Measurements from ENCODE around the gene CNKSR2. TPM values are rescaled to one million over a fixed set of nuclear protein-coding genes. Genes with fewer than 3 reads are reported as not detected.
"Not testable (repeated sequence)": the region's sequence is repeated elsewhere in the genome, so short reads cannot be mapped to it uniquely, and the experiment has no call there.

Gene CNKSR2
- total RNA-seq, 1 experiment from 2014 or later, result 1.5 TPM

GRCh38 chrX:21529771-21530170 is 155.6 kb downstream of the CNKSR2 start:
- TF ChIP-seq CTCF (conservative IDR thresholded peaks at IDR 0.05) (no peak), EZH2 (IDR thresholded peaks at IDR 0.05; ENCODE audit: low read depth) (no peak)
- no peaks in the 10 kb centered on the region for H3K9me2 ChIP-seq (ENCODE audit: insufficient read depth)
- DNase-seq, result no peak
- H3K79me2 ChIP-seq (ENCODE audit: low read depth), result no peaks in the 10 kb centered on the region
- H3K27ac ChIP-seq, result no peak overlapping the region
- no peak overlapping the region for H3K4me3 ChIP-seq
- H2AFZ ChIP-seq, result no peak overlapping the region
- no peaks in the 10 kb centered on the region for H3K4me1 ChIP-seq (replicated peaks; ENCODE audit: insufficient read depth)
- no peaks in the 10 kb centered on the region for H3K36me3 ChIP-seq (ENCODE audit: low read depth)
- H4K20me1 ChIP-seq (ENCODE audit: insufficient read depth), result no peaks in the 10 kb centered on the region
- no peaks in the 10 kb centered on the region for H3K9me3 ChIP-seq (ENCODE audit: insufficient read depth, low read depth)
- CTCF ChIA-PET, result no interaction called here
- intact Hi-C loops (cut with micrococcal nuclease; ENCODE audit: unreplicated experiment), result no loop called here
- POLR2A ChIA-PET (ENCODE audit: unreplicated experiment), result no interaction called here
- H3K4me2 ChIP-seq, result no peak overlapping the region
- no peaks in the 10 kb centered on the region for H3K27me3 ChIP-seq (ENCODE audit: insufficient read depth, low read depth)
- BruUV-seq (replicated peaks), result no TSS peak
- H3F3A ChIP-seq (ENCODE audit: insufficient read depth, low read depth), result no peaks in the 10 kb centered on the region

GRCh38 chrX:21544642-21545041 is 170.4 kb downstream of the CNKSR2 start:
- H3K9me3 ChIP-seq (ENCODE audit: insufficient read depth, low read depth); H3K27ac ChIP-seq; H3K4me1 ChIP-seq (replicated peaks; ENCODE audit: insufficient read depth); H4K20me1 ChIP-seq (ENCODE audit: insufficient read depth); H2AFZ ChIP-seq; H3K79me2 ChIP-seq (ENCODE audit: low read depth); H3F3A ChIP-seq (ENCODE audit: insufficient read depth, low read depth); CTCF ChIA-PET; H3K9me2 ChIP-seq (ENCODE audit: insufficient read depth); H3K4me2 ChIP-seq; H3K36me3 ChIP-seq (ENCODE audit: low read depth); DNase-seq; H3K27me3 ChIP-seq (ENCODE audit: insufficient read depth, low read depth); BruUV-seq (replicated peaks); H3K4me3 ChIP-seq; intact Hi-C loops (cut with micrococcal nuclease; ENCODE audit: unreplicated experiment); POLR2A ChIA-PET (ENCODE audit: unreplicated experiment): not testable (repeated sequence)

GRCh38 chrX:21559417-21559816 is 185.2 kb downstream of the CNKSR2 start:
- Histone ChIP-seq H3K27me3 (ENCODE audit: insufficient read depth, low read depth) (no peaks in the 10 kb centered on the region), H3K4me3 (no peak overlapping the region), H3K9me2 (ENCODE audit: insufficient read depth) (no peaks in the 10 kb centered on the region), H3F3A (ENCODE audit: insufficient read depth, low read depth) (no peaks in the 10 kb centered on the region), H4K20me1 (ENCODE audit: insufficient read depth) (no peaks in the 10 kb centered on the region), H3K9me3 (ENCODE audit: insufficient read depth, low read depth) (no peaks in the 10 kb centered on the region), H3K79me2 (ENCODE audit: low read depth) (no peaks in the 10 kb centered on the region), H3K36me3 (ENCODE audit: low read depth) (no peaks in the 10 kb centered on the region), H3K4me2 (no peak overlapping the region), H3K4me1 (replicated peaks; ENCODE audit: insufficient read depth) (no peaks in the 10 kb centered on the region), H3K27ac (no peak overlapping the region), H2AFZ (no peak overlapping the region)
- POLR2A ChIA-PET (ENCODE audit: unreplicated experiment), result no interaction called here
- intact Hi-C loops (cut with micrococcal nuclease; ENCODE audit: unreplicated experiment), result no loop called here
- BruUV-seq (replicated peaks), result no TSS peak
- DNase-seq, result no peak
- TF ChIP-seq EZH2 (IDR thresholded peaks at IDR 0.05; ENCODE audit: low read depth) (no peak), CTCF (conservative IDR thresholded peaks at IDR 0.05) (no peak)
- CTCF ChIA-PET, result no interaction called here

- Histone ChIP-seq H3K4me3 (no peak overlapping the region), H3K27ac (no peak overlapping the region), H4K20me1 (ENCODE audit: insufficient read depth) (no peaks in the 10 kb centered on the region), H3K9me3 (ENCODE audit: insufficient read depth, low read depth) (no peaks in the 10 kb centered on the region), H3K79me2 (ENCODE audit: low read depth) (no peaks in the 10 kb centered on the region), H3F3A (ENCODE audit: insufficient read depth, low read depth) (no peaks in the 10 kb centered on the region), H2AFZ (no peak overlapping the region), H3K27me3 (ENCODE audit: insufficient read depth, low read depth) (no peaks in the 10 kb centered on the region), H3K4me2 (no peak overlapping the region), H3K9me2 (ENCODE audit: insufficient read depth) (no peaks in the 10 kb centered on the region), H3K36me3 (ENCODE audit: low read depth) (no peaks in the 10 kb centered on the region), H3K4me1 (replicated peaks; ENCODE audit: insufficient read depth) (no peaks in the 10 kb centered on the region)
- ChIA-PET CTCF (no interaction called here), POLR2A (ENCODE audit: unreplicated experiment) (no interaction called here)
- TF ChIP-seq CTCF (conservative IDR thresholded peaks at IDR 0.05) (no peak), EZH2 (IDR thresholded peaks at IDR 0.05; ENCODE audit: low read depth) (no peak)
- intact Hi-C loops (cut with micrococcal nuclease; ENCODE audit: unreplicated experiment), result no loop called here
- no TSS peak for BruUV-seq (replicated peaks)
- DNase-seq, result no peak
Observed at GRCh38 chrX:21565025-21565424, 190.8 kb downstream of the CNKSR2 start.
